Measurements from ENCODE around the gene FCRL6. TPM values are rescaled to one million over a fixed set of nuclear protein-coding genes. Genes with fewer than 3 reads are reported as not detected.

FCRL6 gene, protein sequence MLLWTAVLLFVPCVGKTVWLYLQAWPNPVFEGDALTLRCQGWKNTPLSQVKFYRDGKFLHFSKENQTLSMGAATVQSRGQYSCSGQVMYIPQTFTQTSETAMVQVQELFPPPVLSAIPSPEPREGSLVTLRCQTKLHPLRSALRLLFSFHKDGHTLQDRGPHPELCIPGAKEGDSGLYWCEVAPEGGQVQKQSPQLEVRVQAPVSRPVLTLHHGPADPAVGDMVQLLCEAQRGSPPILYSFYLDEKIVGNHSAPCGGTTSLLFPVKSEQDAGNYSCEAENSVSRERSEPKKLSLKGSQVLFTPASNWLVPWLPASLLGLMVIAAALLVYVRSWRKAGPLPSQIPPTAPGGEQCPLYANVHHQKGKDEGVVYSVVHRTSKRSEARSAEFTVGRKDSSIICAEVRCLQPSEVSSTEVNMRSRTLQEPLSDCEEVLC
- 1 to 10 TPM in 1 of 4 donors, under 1 TPM in 1, not detected in 2; 0.71 to 1.1 TPM for total RNA-seq

DNA sequence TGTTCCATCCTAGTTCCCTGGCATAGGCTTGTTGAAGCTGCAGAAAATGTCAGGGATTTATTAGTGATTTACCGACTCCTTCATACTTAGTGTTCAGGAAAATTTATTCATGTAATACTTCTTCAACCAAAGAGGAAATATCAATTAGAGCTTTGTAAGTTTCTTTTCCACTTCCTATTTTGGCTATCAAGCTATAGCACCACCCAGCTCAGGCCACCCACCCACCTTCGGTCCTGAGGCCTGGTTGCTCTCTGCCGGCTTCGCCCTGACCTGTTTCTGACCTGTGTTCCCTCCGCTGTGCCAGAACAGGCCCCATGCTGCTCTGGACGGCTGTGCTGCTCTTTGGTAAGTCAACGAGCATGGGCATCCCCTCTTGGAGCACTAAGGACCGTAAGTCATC is at the start of gene FCRL6:
FCRL6 (plus strand) TSS at position 250 of the 400 bp plus-strand sequence; CDS start at position 315, 65 bp downstream.
- no peak for DNase-seq
- no peak within 1 kb of the TSS for H3K4me3 ChIP-seq (replicated peaks in 1 of 3)
- no peaks in the 10 kb centered on the region for H3K36me3 ChIP-seq
- H3K4me1 ChIP-seq = peaks cover 7 to 12% of the 10 kb centered on the region in 2 donors
- no peaks in the 10 kb centered on the region for H3K9me3 ChIP-seq
- H3K27me3 ChIP-seq = no peaks in the 10 kb centered on the region
- intact Hi-C loops (cut with DNase I) = no loop called here
- no peak for TF ChIP-seq POLR2A (IDR thresholded peaks at IDR 0.05)
- TF ChIP-seq, protein P1, sequence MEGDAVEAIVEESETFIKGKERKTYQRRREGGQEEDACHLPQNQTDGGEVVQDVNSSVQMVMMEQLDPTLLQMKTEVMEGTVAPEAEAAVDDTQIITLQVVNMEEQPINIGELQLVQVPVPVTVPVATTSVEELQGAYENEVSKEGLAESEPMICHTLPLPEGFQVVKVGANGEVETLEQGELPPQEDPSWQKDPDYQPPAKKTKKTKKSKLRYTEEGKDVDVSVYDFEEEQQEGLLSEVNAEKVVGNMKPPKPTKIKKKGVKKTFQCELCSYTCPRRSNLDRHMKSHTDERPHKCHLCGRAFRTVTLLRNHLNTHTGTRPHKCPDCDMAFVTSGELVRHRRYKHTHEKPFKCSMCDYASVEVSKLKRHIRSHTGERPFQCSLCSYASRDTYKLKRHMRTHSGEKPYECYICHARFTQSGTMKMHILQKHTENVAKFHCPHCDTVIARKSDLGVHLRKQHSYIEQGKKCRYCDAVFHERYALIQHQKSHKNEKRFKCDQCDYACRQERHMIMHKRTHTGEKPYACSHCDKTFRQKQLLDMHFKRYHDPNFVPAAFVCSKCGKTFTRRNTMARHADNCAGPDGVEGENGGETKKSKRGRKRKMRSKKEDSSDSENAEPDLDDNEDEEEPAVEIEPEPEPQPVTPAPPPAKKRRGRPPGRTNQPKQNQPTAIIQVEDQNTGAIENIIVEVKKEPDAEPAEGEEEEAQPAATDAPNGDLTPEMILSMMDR (IDR thresholded peaks at IDR 0.05) = no peak
- 81 to 89% methylated on average over 8 of the region's 8 CpGs for WGBS, 2 donors
- H3K27ac ChIP-seq = no peak within 1 kb of the TSS

GRCh38 chr1:159753386-159753785 is 48.8 kb upstream of the FCRL6 start:
- 72 to 76% methylated on average over 4 of the region's 4 CpGs for WGBS, 2 donors
- TF ChIP-seq, protein P1 (IDR thresholded peaks at IDR 0.05) = no peak
- no peak for TF ChIP-seq POLR2A (IDR thresholded peaks at IDR 0.05)

GRCh38 chr1:159755451-159756007 is 46.6 kb upstream of the FCRL6 start:
- H3K27me3 ChIP-seq = no peaks in the 10 kb centered on the region
- peaks cover 0 to 6% of the 10 kb centered on the region in 2 donors for H3K4me1 ChIP-seq
- no peaks in the 10 kb centered on the region for H3K36me3 ChIP-seq
- H3K9me3 ChIP-seq = no peaks in the 10 kb centered on the region
- no peak for DNase-seq
- H3K27ac ChIP-seq = no peak overlapping the region
- intact Hi-C loops (cut with DNase I) = no loop called here
- 88 to 89% methylated on average over 3 of the region's 3 CpGs for WGBS, 2 donors
- no peak for TF ChIP-seq POLR2A (IDR thresholded peaks at IDR 0.05)
- TF ChIP-seq, protein P1 (IDR thresholded peaks at IDR 0.05) = no peak
- no peak overlapping the region for H3K4me3 ChIP-seq (replicated peaks in 1 of 3)

More at GRCh38 chr1:159753386-159753785, 48.8 kb upstream of the FCRL6 start:
- no peaks in the 10 kb centered on the region for H3K9me3 ChIP-seq
- H3K27me3 ChIP-seq = no peaks in the 10 kb centered on the region
- H3K27ac ChIP-seq = no peak overlapping the region
- no peak overlapping the region for H3K4me3 ChIP-seq (replicated peaks in 1 of 3)
- no peak for DNase-seq
- no peaks in the 10 kb centered on the region for H3K36me3 ChIP-seq
- peaks cover 0 to 6% of the 10 kb centered on the region in 2 donors for H3K4me1 ChIP-seq
- intact Hi-C loops (cut with DNase I) = no loop called here

DNA sequence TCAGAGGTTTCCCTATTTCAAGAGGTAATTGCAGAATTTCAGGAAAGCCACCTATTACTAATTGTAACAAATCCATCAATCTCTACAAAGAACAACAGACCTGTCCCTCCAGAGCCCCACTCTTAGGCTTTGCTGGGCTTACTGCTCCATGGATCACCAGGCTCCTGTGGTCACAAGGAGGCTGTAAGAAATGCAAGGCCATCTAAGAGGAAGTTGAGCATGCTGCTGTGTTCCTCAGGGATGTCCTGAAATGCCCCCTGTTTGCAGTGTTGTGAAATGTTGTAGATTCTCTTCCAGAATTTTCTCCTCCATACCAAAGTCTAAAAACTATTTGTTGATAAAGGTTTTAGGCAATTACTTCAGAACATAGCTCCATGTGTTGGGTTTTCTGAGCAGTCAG is 45.8 kb upstream of the FCRL6 start:
- DNase-seq = no peak
- Histone ChIP-seq H3K9me3 (no peaks in the 10 kb centered on the region), H3K27ac (no peak overlapping the region), H3K27me3 (no peaks in the 10 kb centered on the region), H3K4me3 (replicated peaks in 1 of 3) (no peak overlapping the region), H3K36me3 (no peaks in the 10 kb centered on the region), H3K4me1 (peaks cover 0 to 6% of the 10 kb centered on the region in 2 donors)
- TF ChIP-seq, protein P1 (IDR thresholded peaks at IDR 0.05) = no peak
- intact Hi-C loops (cut with DNase I) = no loop called here

- intact Hi-C loops (cut with DNase I) = no loop called here
- Histone ChIP-seq H3K27ac (no peak overlapping the region), H3K27me3 (no peaks in the 10 kb centered on the region), H3K4me3 (replicated peaks in 1 of 3) (no peak overlapping the region), H3K36me3 (no peaks in the 10 kb centered on the region), H3K9me3 (no peaks in the 10 kb centered on the region), H3K4me1 (no peaks in the 10 kb centered on the region)
- no peak for DNase-seq
- WGBS, 2 donors = 15 to 22% methylated on average over 1 of the region's 1 CpG
- no peak for TF ChIP-seq POLR2A (IDR thresholded peaks at IDR 0.05)
- TF ChIP-seq, protein P1 (IDR thresholded peaks at IDR 0.05) = no peak
These were observed 38.5 kb upstream of the FCRL6 start for GRCh38 chr1:159763686-159764085.

Measured in thyroid gland (tissue), 4 donors.